Myocyte (in vitro differentiated cells): ENCODE data around the gene CDH4. TPM values are rescaled to one million over a fixed set of nuclear protein-coding genes. Genes with fewer than 3 reads are reported as not detected.

Source experiments
- DNase-seq: peaks from one replicate; pipeline ENCODE4 v3.0.0-alpha.2; 2012; ENCODE audit warnings: low read depth
- total RNA-seq: library from RNA; depleted of rRNA; stranded (reverse); fragments of >200 nt; gene quantifications from 2 replicates; pipeline ENCODE4 v1.2.3, GENCODE V29; 2014

Gene CDH4
- total RNA-seq, 1 donor from 2014 or later = 0.45 TPM

DNA sequence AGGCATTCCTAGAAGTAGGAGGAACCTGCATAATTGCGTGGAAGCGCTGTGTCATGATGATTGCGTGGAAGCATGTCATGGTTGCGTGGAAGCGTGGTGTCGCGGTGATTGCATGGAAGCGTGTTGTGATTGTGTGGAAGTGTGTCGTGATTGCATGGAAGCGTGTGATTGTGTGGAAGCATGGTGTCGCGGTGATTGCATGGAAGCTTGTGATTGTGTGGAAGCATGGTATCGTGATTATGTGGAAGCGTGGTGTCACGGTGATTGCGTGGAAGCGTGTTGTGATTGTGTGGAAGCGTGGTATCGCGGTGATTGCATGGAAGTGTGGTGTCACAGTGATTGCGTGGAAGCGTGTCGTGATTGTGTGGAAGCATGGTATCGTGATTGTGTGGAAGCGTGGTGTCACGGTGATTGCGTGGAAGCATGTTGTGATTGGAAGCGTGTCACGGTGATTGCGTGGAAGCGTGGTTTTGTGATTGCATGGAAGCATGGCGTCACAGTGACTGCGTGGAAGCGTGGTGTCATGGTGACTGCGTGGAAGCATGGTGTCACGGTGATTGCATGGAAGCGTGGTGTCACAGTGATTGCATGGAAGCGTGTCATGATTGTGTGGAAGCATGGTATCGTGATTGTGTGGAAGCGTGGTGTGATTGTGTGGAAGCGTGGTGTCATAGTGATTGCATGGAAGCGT lies 667.8 kb downstream of the CDH4 start:
- no peak for DNase-seq

DNA sequence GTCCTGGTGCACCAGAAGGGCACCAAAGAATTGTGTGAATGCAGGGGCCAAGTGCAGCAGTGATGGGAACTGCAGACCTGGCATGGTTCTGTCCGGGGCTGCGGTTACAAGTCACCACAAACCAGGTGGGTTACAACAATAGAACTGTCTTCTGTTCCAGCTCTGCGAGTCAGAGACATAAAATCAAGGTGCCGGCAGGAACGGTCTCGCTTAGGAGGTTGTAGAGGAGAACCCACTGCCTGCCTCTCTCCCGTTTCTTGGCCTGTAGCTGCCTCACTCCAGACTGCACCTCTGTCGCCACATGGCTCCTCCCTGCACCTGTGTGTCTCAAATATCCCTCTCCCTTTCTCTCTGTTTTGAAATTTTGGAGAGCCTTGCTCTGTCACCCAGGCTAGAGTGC lies 670.4 kb downstream of the CDH4 start:
- DNase-seq = no peak

DNA sequence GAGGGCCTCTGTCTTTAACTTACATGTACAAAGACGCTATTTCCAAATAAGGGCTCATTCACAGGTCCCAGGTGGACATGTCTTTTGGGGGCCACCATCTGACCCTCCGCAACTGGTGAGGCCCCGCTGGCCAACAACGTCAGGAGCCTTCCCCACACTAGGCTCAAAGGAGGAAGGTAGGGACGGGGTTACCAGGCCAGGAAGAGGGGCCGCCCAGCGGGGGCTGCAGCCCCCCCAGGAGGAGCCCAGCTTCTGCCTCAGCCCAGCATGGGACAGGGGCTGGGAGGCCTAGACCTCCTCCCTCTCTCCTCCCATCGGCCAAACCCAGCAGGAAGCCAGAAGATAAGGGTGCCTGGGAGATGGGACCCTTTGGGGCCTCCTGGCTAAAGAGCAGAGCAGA lies 670.9 kb downstream of the CDH4 start:
- no peak for DNase-seq

DNA sequence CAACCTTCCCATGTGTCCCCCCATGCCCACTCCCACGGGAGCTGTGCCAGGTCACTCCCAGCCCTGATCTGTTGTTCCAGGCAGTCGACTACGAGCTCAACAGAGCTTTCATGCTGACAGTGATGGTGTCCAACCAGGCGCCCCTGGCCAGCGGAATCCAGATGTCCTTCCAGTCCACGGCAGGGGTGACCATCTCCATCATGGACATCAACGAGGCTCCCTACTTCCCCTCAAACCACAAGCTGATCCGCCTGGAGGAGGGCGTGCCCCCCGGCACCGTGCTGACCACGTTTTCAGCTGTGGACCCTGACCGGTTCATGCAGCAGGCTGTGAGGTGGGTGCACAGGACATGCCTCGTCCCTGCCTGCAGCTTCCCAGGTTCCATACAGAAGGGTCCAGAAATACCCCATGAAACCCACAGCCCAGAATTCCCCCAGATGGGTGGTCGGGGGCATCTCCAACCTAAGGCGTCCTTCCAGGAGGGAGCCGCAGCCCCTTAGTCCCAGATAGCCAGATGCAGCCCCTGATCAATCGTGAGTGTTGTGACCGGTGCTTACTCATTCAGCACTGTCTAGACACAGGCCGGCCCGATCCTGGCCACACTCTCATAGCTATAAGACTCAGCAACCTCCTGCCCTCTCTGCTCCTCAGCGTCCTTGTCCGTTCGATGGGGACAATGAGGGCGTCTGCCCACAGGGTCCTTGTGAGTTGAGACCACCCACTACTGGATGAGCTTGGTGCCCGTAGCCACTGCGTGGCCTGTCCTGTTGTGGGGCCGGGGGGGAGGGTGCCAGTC lies 671.5 kb downstream of the CDH4 start:
- no peak for DNase-seq

DNA sequence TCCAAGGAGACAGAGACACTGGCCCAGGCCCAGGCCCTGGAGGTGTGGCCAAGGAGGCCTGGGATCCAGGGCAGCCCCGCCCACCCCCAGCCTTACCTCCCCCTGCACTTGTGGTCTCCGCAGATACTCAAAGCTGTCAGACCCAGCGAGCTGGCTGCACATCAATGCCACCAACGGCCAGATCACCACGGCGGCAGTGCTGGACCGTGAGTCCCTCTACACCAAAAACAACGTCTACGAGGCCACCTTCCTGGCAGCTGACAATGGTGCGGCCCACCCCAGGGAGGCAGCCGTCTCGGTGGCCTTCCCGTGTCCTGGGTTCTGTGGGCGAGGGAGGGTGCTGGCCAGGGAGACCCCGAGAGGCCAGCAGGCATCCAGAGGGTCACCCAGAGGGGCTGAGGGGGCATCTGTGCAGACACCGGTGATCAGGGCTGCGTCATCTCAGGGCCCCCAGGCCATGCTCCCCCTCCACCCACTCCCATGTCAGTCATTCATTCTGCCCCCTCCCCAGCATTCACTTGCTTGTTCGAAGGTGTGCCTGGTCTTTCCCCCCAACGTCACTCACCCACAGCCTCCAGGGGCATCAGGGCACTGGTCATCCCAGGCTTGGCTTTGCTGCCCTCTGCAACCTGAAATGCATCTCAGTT lies 672.3 kb downstream of the CDH4 start:
- no peak for DNase-seq

DNA sequence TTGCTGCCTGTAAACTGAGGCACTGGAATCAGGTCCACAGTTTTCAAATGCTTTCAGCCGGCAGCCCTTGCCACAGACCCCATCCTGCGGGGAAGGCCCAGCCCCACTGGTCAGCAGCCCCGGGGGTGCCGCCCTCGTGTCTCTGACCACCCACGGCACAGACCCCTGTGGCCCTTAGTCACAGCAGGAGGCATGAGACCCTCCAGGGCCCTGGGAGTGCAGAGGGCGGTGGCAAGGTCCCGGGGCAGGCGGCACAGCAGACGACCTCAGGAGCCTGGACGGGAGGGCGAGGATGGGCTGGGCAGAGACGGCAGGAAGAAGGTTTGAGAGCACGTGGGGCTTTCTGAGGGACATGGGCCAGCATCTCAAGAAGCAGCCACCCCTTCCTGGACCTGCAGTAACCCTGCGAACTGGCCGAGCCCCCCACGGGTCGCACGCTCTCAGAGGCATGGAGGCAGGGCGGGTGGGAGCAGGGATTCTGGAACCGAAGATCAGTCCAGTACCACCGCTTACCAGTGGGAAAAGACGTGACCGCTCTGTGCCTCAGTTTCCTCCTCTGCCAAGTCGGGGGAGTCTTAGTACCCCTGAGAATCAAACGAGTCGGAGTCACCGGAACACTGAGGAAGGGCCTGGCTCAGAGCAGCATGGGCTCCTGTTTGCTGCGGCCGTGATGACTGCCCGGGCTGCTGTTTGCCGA lies 672.9 kb downstream of the CDH4 start:
- DNase-seq = no peak

DNA sequence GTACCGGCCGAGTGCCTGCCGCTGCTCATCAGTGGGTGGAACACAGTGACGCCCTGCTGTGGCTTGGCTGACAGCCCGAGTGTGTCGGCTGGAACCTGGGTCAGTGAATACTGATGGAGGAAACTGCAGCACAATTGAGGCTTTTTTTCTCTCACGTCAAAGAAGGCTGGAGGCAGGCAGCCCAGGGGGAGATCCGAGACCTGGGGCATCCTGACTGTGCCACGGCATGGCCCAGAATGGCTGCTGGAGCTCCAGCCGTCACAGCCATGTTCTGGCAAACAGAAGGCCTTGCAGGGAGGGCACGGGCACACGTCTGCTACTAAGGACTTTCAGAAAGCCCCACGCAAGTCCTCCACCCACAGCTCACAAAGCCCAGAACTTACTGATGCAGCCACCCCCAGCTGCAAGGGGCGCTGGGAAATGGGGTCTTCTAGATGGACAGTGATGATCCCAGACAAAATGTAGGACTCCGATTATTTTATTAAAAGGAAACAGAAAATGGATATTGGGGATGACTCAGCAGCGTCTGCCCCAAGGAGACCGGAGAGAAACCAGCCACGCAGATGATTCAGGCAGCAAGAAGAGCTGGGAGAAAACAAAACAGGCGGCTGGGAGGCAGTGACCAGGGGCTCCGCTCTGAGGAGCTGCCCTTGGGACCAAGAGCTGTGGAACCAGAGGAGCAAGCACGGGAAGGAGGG lies 673.6 kb downstream of the CDH4 start:
- peak; percentile 4 for DNase-seq

DNA sequence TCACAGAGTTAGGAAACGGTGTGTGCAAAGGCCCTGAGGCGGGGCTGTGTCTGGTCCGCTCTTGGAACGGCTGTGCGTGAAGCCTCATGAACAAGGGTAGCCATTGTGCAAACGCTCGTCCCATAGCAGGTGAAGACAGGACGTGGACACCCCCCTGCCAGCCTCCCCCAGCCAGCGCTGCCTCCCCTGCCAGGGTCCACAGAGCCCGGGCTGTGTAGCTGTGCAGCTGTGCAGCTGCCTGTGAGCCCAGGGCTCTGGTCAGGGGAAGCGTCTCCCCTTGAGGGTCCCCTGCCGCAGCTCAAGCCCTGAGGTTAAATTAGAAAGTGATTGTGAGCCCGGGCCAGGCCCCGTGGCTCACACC lies 674.2 kb downstream of the CDH4 start:
- no peak for DNase-seq

DNA sequence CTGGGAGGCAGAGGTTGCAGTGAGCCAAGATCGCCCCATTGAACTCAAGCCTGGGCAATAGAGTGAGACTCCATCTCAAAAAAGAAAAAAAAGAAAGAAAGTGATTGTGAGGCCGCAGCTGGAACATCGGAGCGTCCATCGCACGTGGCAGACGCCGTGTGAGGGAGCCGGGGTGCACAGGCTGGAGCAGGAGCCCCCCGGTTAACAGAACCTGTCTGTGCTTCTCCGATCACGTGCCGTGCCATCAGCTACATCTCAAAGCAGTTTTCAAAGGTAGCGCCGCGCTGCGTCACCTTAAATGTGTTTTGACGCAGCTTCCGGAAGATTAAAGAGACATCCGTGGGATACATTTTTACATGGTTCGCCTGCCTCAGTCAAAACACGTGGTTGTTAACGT lies 674.7 kb downstream of the CDH4 start:
- DNase-seq = no peak

DNA sequence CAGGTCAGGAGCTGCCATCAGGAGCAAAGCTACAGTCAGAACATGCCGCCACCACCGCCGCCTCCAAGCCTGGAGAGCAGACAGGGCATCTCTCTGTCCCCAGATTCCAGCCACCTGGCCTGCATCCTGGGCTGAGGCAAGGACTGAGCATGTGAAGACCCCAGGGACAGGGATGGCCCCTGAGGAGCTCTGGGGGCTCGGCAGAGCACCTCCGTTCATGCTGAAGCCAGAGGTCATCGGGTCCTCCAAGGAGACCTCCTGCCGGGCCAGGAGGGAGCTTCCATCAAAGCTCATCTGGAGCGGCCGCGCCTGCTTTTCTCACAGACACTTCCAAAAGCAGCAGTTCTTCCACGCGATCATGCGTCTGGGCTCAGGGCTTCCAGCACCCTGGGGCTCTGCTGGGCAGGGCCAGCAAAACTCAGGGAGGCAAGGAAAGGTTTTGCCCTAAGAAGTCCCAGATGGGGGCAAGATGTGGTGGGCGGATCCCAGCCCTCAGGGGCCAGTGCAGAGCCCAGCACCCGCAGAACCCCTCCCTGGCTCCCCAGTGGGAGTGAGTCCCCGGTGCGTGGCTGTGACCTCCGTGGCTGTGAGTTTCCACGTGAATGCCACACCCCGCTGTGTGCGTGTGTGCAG lies 675.2 kb downstream of the CDH4 start:
- DNase-seq = no peak

DNA sequence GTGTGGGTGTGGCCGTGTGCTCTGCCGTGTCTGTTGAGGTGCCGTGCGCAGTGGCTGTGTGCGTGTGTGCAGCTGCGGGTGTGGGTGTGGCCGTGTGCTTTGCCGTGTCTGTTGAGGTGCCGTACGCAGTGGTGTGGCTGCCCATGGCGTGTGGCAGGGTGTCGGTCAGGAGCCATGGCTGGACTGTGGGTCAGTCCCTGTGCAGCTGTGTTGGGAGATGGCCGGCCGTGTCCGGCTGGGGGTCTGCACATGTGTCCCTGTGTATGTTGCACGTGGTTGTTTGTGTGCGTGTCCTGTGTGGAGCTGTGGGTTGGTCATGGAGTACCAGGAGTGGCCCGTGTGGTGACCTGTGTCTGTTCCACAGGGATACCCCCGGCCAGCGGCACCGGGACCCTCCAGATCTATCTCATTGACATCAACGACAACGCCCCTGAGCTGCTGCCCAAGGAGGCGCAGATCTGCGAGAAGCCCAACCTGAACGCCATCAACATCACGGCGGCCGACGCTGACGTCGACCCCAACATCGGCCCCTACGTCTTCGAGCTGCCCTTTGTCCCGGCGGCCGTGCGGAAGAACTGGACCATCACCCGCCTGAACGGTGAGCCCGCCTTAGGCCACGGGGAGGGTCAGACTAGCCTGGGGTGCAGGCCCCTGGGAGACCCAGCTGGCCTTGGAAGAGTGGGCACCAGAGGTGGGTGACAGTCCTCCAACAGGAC lies 675.9 kb downstream of the CDH4 start:
- no peak for DNase-seq

DNA sequence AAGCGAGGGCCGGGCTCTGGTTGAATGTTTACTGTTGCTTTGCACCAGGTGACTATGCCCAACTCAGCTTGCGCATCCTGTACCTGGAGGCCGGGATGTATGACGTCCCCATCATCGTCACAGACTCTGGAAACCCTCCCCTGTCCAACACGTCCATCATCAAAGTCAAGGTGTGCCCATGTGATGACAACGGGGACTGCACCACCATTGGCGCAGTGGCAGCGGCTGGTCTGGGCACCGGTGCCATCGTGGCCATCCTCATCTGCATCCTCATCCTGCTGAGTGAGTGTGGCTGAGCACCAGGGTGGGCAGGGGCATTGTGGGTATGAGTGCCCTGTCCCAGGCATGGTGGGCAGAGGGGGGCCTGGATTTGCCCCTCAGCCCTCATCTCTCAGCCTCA lies 677.5 kb downstream of the CDH4 start:
- DNase-seq = no peak

DNA sequence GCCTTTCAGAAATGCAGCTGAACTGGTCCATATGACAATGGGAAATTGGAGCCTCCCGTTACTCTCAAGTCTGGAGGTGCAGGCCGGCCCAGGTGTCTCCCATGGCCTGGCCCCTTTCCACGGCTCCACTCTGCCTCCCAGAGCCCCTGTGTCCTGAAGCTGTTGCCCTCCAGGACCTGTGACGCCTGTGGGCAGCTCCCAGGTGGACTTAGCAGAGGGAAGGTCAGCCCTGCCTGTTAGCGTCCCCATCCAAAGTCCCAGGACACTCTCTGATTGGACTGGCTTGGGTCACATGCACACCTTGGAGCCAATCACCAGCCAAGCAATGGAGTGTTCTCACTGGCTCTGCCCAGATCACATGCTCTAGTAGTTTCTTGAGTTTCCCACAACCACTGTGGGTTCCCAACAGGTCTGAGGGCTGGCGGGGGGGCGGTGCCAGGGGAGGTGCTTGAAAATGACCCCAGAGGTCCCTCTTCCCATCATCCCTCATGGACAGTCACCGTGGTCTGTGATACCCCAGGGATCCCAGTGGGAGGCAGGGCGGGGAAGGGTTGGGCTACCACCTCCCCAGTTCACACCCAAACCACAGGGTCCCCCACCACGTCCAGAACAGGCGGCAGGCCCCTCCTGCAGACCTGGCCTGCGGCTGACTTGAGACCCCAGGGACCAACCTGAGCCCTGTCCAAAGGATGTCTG lies 678.1 kb downstream of the CDH4 start:
- DNase-seq = no peak

DNA sequence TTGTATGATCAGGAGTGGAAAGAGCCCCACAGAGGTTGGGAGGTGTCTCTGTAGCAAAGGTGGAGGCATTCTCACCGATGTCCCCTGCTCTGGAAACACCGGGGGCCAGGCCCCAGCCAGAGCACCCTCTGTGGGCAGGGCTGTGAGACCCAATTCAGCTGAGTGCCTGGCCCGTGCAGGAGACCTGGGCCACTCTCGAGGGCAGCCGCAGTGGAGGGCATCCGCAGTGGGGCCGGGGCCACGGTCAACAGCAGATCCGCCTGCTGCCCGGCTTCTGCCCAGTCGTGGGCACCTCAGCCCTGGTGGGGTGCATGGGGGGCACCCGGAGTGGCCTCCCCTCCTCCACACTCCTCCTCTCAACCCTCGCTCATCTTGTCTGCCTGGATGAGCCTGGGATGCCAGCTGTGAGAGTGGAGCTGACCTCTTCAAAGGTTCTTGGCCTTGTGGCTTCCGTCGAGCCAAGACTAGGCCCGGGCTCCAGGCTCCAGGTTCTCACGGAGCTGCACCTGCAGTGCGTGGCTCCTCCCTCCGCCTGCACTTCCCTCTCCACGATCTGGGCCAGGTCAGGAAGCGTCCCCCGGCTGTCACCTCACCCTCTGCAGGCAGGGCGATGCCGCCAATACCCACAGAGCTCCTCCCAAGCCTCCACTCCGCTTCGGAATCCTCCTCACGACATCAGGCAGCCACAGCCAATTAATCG lies 678.9 kb downstream of the CDH4 start:
- DNase-seq = no peak

DNA sequence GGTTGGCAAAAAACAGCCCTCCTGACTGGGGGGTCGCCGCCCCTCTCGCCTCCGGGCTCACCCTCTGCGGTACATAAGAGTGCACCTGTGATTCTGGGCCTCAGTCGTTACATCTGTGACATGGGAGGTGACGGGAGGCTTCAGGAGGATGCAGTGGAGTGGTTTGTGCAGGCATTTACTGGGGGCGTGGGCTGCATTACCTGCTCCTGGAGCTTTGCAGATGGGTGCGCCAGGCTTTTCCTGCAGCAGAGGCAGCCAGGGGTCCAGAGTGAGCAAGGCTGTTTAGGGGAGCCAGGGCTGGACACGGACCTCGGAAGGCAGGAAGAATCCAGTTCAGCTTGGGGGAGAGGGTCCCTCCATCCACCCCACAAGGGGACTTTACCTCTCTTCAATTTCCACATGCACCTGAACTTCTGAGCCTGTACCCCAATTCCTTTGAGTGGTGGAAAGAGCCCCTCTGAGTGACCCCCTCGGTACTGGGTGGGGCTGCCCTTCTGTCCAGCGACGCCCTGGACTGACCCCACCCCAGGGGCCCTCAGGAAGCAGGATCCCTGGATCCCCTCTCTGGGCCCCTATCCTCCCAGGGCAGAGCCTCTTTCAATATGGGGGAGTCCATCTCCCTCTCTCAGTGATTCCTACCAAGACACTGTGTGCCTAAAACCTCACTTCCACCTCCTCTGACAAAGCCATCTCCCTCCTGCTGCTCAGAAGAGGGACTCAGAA lies 679.6 kb downstream of the CDH4 start:
- DNase-seq = no peak

DNA sequence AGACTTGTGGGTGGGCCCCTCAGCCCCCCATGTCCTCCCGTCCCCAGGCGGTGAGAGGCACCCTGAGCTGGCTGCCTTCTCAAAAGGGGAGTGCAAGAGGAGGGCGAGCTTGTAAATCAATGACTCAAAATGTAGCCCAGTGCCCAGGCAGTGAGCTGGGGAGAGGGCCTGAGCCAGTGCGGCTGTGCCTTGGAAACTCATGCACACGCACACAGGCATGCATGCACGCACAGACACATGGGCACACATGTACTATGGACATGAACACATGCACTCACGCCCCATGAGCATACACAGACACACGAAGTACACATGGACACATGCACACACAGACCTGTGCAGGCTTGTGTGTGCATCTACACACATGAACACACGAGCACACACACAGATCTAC lies 680.1 kb downstream of the CDH4 start:
- DNase-seq = no peak

DNA sequence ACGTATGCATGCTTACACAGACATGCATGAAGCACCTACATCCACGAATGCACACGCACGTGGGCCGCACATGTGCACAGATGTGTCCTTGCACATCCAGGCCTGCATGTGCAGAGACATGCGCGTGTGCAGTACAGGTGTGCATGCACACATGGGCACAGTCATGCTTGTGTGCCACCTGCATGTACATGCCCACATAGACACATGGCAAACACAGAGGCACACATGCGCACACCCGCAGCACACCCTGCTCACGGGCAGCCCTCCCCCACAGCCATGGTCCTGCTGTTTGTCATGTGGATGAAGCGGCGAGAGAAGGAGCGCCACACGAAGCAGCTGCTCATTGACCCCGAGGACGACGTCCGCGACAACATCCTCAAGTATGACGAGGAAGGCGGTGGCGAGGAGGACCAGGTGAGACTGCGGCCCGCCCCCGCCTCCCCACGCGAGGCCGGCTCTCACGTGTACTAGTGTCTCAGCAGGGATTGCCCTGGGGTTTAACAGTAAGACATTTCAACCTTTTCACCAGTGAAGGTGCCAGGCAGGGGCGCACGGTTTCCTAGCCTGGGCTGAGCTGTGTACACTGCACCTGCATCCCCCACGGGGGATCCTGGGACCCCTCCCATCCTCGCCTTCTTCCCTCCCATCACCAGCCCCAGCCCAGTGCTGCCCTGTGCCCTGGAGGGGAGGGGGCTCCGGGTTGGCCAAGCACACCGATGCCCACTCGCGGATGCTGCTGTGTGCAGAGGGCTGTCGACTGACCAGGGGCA lies 680.8 kb downstream of the CDH4 start:
- DNase-seq = no peak
